MM.1S (cell line): ENCODE results near the gene KYAT1.

Experiments used
- DNase-seq: peaks from one replicate; pipeline ENCODE4 v3.0.0-alpha.2; 2015
- H2AFZ ChIP-seq: fragments of 300-600 bp; sonication (generic); 2 replicates; pipeline ENCODE4 v1.6.0; 2016; ENCODE audit warnings: antibody characterized with exemption, low read length
- H3F3A ChIP-seq: fragments of 300-600 bp; sonication (generic); 2 replicates; pipeline ENCODE4 v1.6.1; 2016; ENCODE audit warnings: mild to moderate bottlenecking, antibody characterized with exemption, low read length, moderate library complexity, mixed read lengths; ENCODE audit not compliant: insufficient read depth
- H3K27ac ChIP-seq: fragments of 300-600 bp; sonication (generic); 2 replicates; pipeline ENCODE4 v1.5.1; 2016; ENCODE audit warnings: mild to moderate bottlenecking, low read length
- H3K27me3 ChIP-seq: fragments of 300-600 bp; sonication (generic); replicated peaks from 2 replicates; pipeline ENCODE4 v1.6.0; 2016; ENCODE audit warnings: low read length; ENCODE audit not compliant: insufficient read depth
- H3K36me3 ChIP-seq: fragments of 300-600 bp; sonication (generic); replicated peaks from 2 replicates; pipeline ENCODE4 v1.6.1; 2016; ENCODE audit warnings: mild to moderate bottlenecking, low read length, mixed read lengths; ENCODE audit not compliant: insufficient read depth
- H3K4me1 ChIP-seq: fragments of 300-600 bp; sonication (generic); 2 replicates; pipeline ENCODE4 v1.6.1; 2016; ENCODE audit warnings: low read length, mixed read lengths
- H3K4me2 ChIP-seq: fragments of 300-600 bp; sonication (generic); 2 replicates; pipeline ENCODE4 v1.6.0; 2016; ENCODE audit warnings: low read depth, low read length
- H3K4me3 ChIP-seq: fragments of 300-600 bp; sonication (generic); 2 replicates; pipeline ENCODE4 v1.5.1; 2016; ENCODE audit warnings: low read length, mixed read lengths
- H3K79me2 ChIP-seq: fragments of 300-600 bp; sonication (generic); 2 replicates; pipeline ENCODE4 v1.6.1; 2016; ENCODE audit warnings: mixed run types, low read length, mixed read lengths
- H3K9ac ChIP-seq: fragments of 300-600 bp; sonication (generic); 2 replicates; pipeline ENCODE4 v1.6.1; 2016; ENCODE audit warnings: low read length, mixed read lengths
- H3K9me2 ChIP-seq: fragments of 300-600 bp; sonication (generic); replicated peaks from 2 replicates; pipeline ENCODE4 v1.6.1; 2016; ENCODE audit warnings: mild to moderate bottlenecking, low read length, mixed read lengths; ENCODE audit not compliant: insufficient read depth
- H3K9me3 ChIP-seq: fragments of 300-600 bp; sonication (generic); replicated peaks from 2 replicates; pipeline ENCODE4 v1.6.1; 2016; ENCODE audit warnings: mild to moderate bottlenecking, low read length, mixed read lengths; ENCODE audit not compliant: insufficient read depth
- H4K20me1 ChIP-seq: fragments of 300-600 bp; sonication (generic); 2 replicates; pipeline ENCODE4 v1.6.1; 2016; ENCODE audit warnings: mild to moderate bottlenecking, low read length, moderate library complexity, mixed read lengths; ENCODE audit not compliant: insufficient read depth
- EZH2 ChIP-seq: fragments of 300-600 bp; sonication (generic); optimal IDR thresholded peaks from 2 replicates; pipeline ENCODE3; 2017; ENCODE audit warnings: low read depth, mild to moderate bottlenecking, antibody characterized with exemption, low read length, mixed read lengths
- EZH2phosphoT487 ChIP-seq: fragments of 300-600 bp; sonication (generic); IDR thresholded peaks from 2 replicates; pipeline ENCODE4 v1.6.1; 2018; ENCODE audit warnings: antibody characterized with exemption, low read length
- TF ChIP-seq, protein P1 (sequence below): fragments of 300-600 bp; sonication (generic); IDR thresholded peaks from 2 replicates; pipeline ENCODE4 v1.5.1; 2016; ENCODE audit warnings: antibody characterized with exemption, low read length, mixed read lengths

Gene KYAT1

DNA sequence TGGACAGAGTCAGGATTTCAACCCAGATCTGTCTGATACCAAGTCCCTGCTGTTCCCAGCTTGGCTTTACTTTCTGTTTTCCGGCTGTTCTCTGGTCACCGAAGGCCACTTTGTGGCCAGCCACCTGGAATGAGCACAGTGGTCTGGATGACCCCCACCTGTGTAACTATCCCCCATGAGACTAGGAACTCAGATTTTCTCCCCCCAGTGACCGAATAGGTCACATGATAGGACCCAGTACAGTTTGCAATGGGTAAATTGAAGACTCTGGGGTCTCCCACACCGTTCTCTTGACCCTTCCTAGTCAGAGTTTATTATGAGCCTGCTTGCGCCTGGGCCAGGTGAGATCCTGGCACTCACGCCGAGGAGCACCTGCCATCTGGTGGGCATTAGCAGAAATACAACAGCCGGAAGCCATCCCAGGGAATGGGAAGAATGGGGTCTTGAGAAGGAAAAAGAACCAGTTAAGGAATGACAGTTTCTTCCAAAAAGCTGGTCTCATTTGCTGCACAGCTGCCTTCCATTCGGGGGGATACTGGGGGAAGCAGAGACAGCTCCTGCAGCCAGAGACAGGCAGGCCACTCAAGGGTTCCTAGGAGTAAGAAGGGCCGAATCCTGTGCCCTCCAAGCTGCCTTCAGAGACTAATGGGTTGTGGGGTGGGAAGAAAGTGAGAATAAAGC, 46.1 kb upstream of the KYAT1 start:
- Histone ChIP-seq H3K27me3 (no peaks in the 10 kb centered on the region), H3K4me3 (no peak overlapping the region), H2AFZ (peak overlapping the region; percentile 49), H3K79me2 (no peaks in the 10 kb centered on the region), H3K27ac (no peak overlapping the region), H3K9me2 (no peaks in the 10 kb centered on the region), H4K20me1 (no peaks in the 10 kb centered on the region), H3K9ac (no peak overlapping the region), H3F3A (no peaks in the 10 kb centered on the region), H3K4me2 (no peak overlapping the region), H3K4me1 (no peaks in the 10 kb centered on the region), H3K9me3 (no peaks in the 10 kb centered on the region), H3K36me3 (no peaks in the 10 kb centered on the region)
- peak; percentile 38 for DNase-seq
- no peak for TF ChIP-seq EZH2phosphoT487
- TF ChIP-seq, protein P1, sequence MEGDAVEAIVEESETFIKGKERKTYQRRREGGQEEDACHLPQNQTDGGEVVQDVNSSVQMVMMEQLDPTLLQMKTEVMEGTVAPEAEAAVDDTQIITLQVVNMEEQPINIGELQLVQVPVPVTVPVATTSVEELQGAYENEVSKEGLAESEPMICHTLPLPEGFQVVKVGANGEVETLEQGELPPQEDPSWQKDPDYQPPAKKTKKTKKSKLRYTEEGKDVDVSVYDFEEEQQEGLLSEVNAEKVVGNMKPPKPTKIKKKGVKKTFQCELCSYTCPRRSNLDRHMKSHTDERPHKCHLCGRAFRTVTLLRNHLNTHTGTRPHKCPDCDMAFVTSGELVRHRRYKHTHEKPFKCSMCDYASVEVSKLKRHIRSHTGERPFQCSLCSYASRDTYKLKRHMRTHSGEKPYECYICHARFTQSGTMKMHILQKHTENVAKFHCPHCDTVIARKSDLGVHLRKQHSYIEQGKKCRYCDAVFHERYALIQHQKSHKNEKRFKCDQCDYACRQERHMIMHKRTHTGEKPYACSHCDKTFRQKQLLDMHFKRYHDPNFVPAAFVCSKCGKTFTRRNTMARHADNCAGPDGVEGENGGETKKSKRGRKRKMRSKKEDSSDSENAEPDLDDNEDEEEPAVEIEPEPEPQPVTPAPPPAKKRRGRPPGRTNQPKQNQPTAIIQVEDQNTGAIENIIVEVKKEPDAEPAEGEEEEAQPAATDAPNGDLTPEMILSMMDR, result peak; percentile 92

GRCh38 chr9:128923493-128923883, 41.7 kb upstream of the KYAT1 start:
- Histone ChIP-seq H3K4me3 (no peak overlapping the region), H3K9me2 (no peaks in the 10 kb centered on the region), H3F3A (no peaks in the 10 kb centered on the region), H3K27me3 (no peaks in the 10 kb centered on the region), H2AFZ (no peak overlapping the region), H3K4me1 (no peaks in the 10 kb centered on the region), H3K9ac (no peak overlapping the region), H3K79me2 (no peaks in the 10 kb centered on the region), H3K27ac (no peak overlapping the region), H3K4me2 (no peak overlapping the region), H4K20me1 (no peaks in the 10 kb centered on the region), H3K36me3 (no peaks in the 10 kb centered on the region), H3K9me3 (no peaks in the 10 kb centered on the region)
- no peak for DNase-seq
- TF ChIP-seq EZH2phosphoT487, result no peak
- TF ChIP-seq EZH2, result no peak
- TF ChIP-seq, protein P1, result no peak

GRCh38 chr9:128921881-128922763, 40.4 kb upstream of the KYAT1 start:
- Histone ChIP-seq H3K36me3 (no peaks in the 10 kb centered on the region), H3K4me2 (no peak overlapping the region)

More at GRCh38 chr9:128921881-128922763, 40.4 kb upstream of the KYAT1 start:
- H3K79me2 ChIP-seq, result no peaks in the 10 kb centered on the region
- H3K9me2 ChIP-seq, result no peaks in the 10 kb centered on the region
- H4K20me1 ChIP-seq, result no peaks in the 10 kb centered on the region
- TF ChIP-seq, protein P1, result no peak
- no peak for TF ChIP-seq EZH2
- TF ChIP-seq EZH2phosphoT487, result no peak
- no peaks in the 10 kb centered on the region for H3K4me1 ChIP-seq
- H3K4me3 ChIP-seq, result no peak overlapping the region
- H2AFZ ChIP-seq, result no peak overlapping the region
- H3K9ac ChIP-seq, result no peak overlapping the region
- no peak overlapping the region for H3K27ac ChIP-seq
- H3K27me3 ChIP-seq, result no peaks in the 10 kb centered on the region
- no peak for DNase-seq
- no peaks in the 10 kb centered on the region for H3F3A ChIP-seq
- H3K9me3 ChIP-seq, result no peaks in the 10 kb centered on the region
